ENCODE results near the gene CDK5R2. TPM values are rescaled to one million over a fixed set of nuclear protein-coding genes. Genes with fewer than 3 reads are reported as not detected.

The CDK5R2 gene
- total and polyA plus RNA-seq, 2 of the 13 experiments (the other 11 are each of a cell fraction or from before 2014, with no cell fraction given): not detected

GRCh38 chr2:218995972-218996711, 36.7 kb downstream of the CDK5R2 start (continued):
- no peak for TF ChIP-seq ZNF253 (CRISPR knock-in tag; IDR thresholded peaks at IDR 0.05; ENCODE audit: borderline replicate concordance)
- no peak for TF ChIP-seq ZSCAN30 (CRISPR knock-in tag; IDR thresholded peaks at IDR 0.05)
- no peak for TF ChIP-seq TOE1 (CRISPR knock-in tag; IDR thresholded peaks at IDR 0.05)
- TF ChIP-seq TBX2 (CRISPR knock-in tag; IDR thresholded peaks at IDR 0.05; ENCODE audit: borderline replicate concordance): 0 out of 2 replicates have a peak, but pooled peaks have one; percentile 20
- TF ChIP-seq BRCA1 (CRISPR knock-in tag; IDR thresholded peaks at IDR 0.05): no peak
- TF ChIP-seq NRL (CRISPR knock-in tag; IDR thresholded peaks at IDR 0.05; ENCODE audit: borderline replicate concordance): peak; percentile 71; the same call in 1 of the 2 replicates
- TF ChIP-seq ZNF430 (CRISPR knock-in tag; IDR thresholded peaks at IDR 0.05): no peak; the same call in 1 of the 2 replicates
- TF ChIP-seq HNRNPUL1 (IDR thresholded peaks at IDR 0.05; ENCODE audit: low read depth, low read length): no peak
- TF ChIP-seq ZMYM3 (CRISPR knock-in tag; IDR thresholded peaks at IDR 0.05): 0 out of 2 replicates have a peak, but pooled peaks have one; percentile 34
- TF ChIP-seq ZNF614 (CRISPR knock-in tag; IDR thresholded peaks at IDR 0.05; ENCODE audit: borderline replicate concordance): peak; percentile 41; the same call in 1 of the 2 replicates
- TF ChIP-seq SRSF1 (optimal IDR thresholded peaks at IDR 0.05; ENCODE audit: low read depth, low read length): peak; percentile 66
- peak; percentile 34; the same call in 1 of the 2 replicates for TF ChIP-seq THAP9 (CRISPR knock-in tag; IDR thresholded peaks at IDR 0.05; ENCODE audit: borderline replicate concordance)
- TF ChIP-seq TEAD2 (CRISPR knock-in tag; IDR thresholded peaks at IDR 0.05): no peak
- TF ChIP-seq PBX2 (CRISPR knock-in tag; IDR thresholded peaks at IDR 0.05): no peak
- no peak for TF ChIP-seq MXD1 (CRISPR knock-in tag; IDR thresholded peaks at IDR 0.05)
- no peak for TF ChIP-seq SMARCE1 (IDR thresholded peaks at IDR 0.05; ENCODE audit: borderline replicate concordance)
- TF ChIP-seq ZNF773 (CRISPR knock-in tag; IDR thresholded peaks at IDR 0.05; ENCODE audit: borderline replicate concordance): no peak
- no peak for TF ChIP-seq ZNF570 (CRISPR knock-in tag; IDR thresholded peaks at IDR 0.05; ENCODE audit: borderline replicate concordance)
- TF ChIP-seq LCORL (IDR thresholded peaks at IDR 0.05): no peak
- TF ChIP-seq LCORL (CRISPR knock-in tag; IDR thresholded peaks at IDR 0.05): peak; percentile 47; the same call in 1 of the 2 replicates
- no peak for TF ChIP-seq HCFC1 (IDR thresholded peaks at IDR 0.05; ENCODE audit: low read depth, low read length)
- peak; percentile 61 for TF ChIP-seq GATAD2A (CRISPR knock-in tag; IDR thresholded peaks at IDR 0.05)
- no peak; the same call in 1 of the 2 replicates for TF ChIP-seq ZFY (CRISPR knock-in tag; IDR thresholded peaks at IDR 0.05)
- no peak for TF ChIP-seq ZSCAN5A (CRISPR knock-in tag; IDR thresholded peaks at IDR 0.05; ENCODE audit: borderline replicate concordance)
- TF ChIP-seq PHF20 (CRISPR knock-in tag; IDR thresholded peaks at IDR 0.05): no peak
- TF ChIP-seq SALL2 (CRISPR knock-in tag; IDR thresholded peaks at IDR 0.05): peak; percentile 65; the same call in 1 of the 2 replicates
